Endothelial cell (in vitro differentiated cells): ENCODE measurements around the gene AMBP. TPM values are rescaled to one million over a fixed set of nuclear protein-coding genes. Genes with fewer than 3 reads are reported as not detected.

Source experiments
- DNase-seq: peaks from one replicate; pipeline ENCODE4 v3.0.0; 2021; ENCODE audit warnings: low spot score
- H3K27ac Mint-ChIP-seq: one replicate; pipeline ENCODE4 v1.8.0; 2021; ENCODE audit warnings: mixed read lengths, inconsistent platforms; ENCODE audit not compliant: unreplicated experiment
- H3K27me3 Mint-ChIP-seq: one replicate; pipeline ENCODE4 v1.8.0; 2021; ENCODE audit warnings: mild to moderate bottlenecking, moderate library complexity, mixed read lengths, inconsistent platforms; ENCODE audit not compliant: unreplicated experiment
- H3K36me3 Mint-ChIP-seq: one replicate; pipeline ENCODE4 v1.8.0; 2021; ENCODE audit warnings: mild to moderate bottlenecking, low read depth, mixed read lengths, inconsistent platforms; ENCODE audit not compliant: unreplicated experiment
- H3K4me1 Mint-ChIP-seq: one replicate; pipeline ENCODE4 v1.8.0; 2021; ENCODE audit warnings: mild to moderate bottlenecking, mixed read lengths, inconsistent platforms; ENCODE audit not compliant: unreplicated experiment
- H3K4me3 Mint-ChIP-seq: one replicate; pipeline ENCODE4 v1.8.0; 2021; ENCODE audit warnings: mild to moderate bottlenecking, mixed read lengths, inconsistent platforms; ENCODE audit not compliant: unreplicated experiment
- H3K9me3 Mint-ChIP-seq: one replicate; pipeline ENCODE4 v1.8.0; 2021; ENCODE audit warnings: mixed read lengths, inconsistent platforms; ENCODE audit not compliant: unreplicated experiment
- total RNA-seq: library from RNA; stranded (reverse); fragmentation: NEBNext Ultra II Directional; extraction: Animal tissue kit (Norgen Biotek cat#: 25700); gene quantifications from one replicate; pipeline ENCODE4 v1.2.1, GENCODE V29; 2021; ENCODE audit not compliant: unreplicated experiment
- TF ChIP-seq, protein P1 (sequence below): fragments of 200-600 bp; sonication (generic); IDR thresholded peaks from one replicate; pipeline ENCODE4 v1.5.0; 2021; ENCODE audit warnings: antibody characterized with exemption; ENCODE audit not compliant: unreplicated experiment

Gene AMBP
- total RNA-seq, 1 donor from 2014 or later, result not detected

DNA sequence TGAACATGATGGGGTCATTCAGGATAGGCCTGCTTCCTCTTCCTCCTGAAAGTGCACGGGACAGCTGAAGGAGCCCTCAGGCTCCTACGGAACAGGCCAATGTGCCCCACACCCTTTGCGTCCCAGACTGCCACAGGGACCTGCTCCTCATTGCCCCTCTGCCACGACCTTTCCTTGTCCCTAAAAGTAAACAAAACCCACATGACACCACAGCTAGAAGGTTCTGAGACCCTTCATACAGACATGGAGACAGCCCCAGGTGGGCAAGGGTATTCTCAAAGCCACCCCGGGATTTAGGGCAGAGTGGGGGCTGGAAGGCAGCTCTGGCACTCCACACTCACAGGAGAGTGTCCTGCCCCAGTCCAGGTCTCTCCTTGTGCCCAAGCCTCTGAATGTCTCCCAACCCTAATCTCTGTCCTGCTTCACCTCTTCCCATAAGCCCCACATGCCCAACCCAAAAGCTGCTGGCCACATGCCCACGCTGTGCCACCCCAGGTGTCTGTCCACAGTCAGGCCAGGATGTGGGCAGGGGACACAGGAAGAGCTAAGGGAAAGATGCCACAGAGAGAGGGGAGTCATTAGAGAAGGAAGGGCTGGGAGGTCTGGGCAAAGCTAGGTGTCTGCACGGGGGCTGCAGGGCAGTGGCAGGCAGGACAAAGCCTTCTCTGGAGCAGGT is 800 bp downstream of the AMBP start:
- TF ChIP-seq, protein P1, sequence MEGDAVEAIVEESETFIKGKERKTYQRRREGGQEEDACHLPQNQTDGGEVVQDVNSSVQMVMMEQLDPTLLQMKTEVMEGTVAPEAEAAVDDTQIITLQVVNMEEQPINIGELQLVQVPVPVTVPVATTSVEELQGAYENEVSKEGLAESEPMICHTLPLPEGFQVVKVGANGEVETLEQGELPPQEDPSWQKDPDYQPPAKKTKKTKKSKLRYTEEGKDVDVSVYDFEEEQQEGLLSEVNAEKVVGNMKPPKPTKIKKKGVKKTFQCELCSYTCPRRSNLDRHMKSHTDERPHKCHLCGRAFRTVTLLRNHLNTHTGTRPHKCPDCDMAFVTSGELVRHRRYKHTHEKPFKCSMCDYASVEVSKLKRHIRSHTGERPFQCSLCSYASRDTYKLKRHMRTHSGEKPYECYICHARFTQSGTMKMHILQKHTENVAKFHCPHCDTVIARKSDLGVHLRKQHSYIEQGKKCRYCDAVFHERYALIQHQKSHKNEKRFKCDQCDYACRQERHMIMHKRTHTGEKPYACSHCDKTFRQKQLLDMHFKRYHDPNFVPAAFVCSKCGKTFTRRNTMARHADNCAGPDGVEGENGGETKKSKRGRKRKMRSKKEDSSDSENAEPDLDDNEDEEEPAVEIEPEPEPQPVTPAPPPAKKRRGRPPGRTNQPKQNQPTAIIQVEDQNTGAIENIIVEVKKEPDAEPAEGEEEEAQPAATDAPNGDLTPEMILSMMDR, result no peak
- Mint-ChIP-seq H3K36me3 (no peaks in the 10 kb centered on the region), H3K4me1 (no peaks in the 10 kb centered on the region), H3K4me3 (no peak overlapping the region), H3K27ac (no peak overlapping the region), H3K9me3 (no peaks in the 10 kb centered on the region), H3K27me3 (peaks cover 10% of the 10 kb centered on the region)
- DNase-seq, result no peak

DNA sequence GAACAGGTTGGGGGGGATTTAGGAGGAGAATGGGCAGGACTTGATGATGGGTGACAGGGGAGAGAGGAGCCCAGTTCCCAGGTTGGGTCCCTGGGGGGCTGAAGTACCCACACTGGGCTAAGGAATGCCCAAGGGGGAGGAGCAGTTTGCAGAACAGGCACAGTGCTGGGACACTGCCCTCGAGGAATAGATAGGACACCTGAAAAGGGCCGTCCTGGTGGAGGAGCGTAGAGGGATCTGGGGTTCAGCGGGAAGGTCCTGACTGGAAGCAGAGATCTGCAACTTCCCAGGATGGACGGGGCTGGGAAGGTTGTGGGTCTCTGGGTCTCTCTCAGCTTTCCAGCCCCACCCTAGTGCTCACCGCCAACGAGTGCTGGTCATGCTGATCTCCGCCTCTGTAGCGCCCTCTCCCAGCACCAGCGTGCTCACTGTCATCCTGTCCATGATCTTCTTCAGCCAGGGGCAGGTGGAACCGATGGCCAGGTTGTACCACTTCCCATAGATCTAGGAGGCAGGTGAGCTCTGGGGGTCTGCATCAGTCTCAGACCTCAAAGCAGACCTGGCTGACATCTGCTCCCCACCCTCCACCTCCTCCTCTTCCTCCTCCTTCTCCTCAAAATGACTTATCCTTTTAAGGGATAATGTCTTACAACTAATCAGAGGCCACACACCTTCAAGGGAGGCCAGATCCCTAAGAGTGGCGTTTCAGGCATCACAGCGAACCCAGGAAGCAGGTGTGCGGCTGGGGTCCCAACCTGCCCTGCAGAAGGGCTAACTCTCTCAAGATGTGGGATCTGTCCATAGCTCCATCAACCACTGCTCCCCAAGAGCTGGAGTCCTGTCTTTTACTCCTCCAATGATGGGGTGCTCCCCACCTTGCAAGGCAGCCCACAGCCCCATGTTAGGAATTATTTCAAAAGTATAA is 1.6 kb downstream of the AMBP start:
- Mint-ChIP-seq H3K4me1 (no peaks in the 10 kb centered on the region), H3K4me3 (no peak overlapping the region), H3K36me3 (no peaks in the 10 kb centered on the region), H3K27ac (no peak overlapping the region), H3K9me3 (no peaks in the 10 kb centered on the region), H3K27me3 (peaks cover 9% of the 10 kb centered on the region)
- DNase-seq, result no peak
- TF ChIP-seq, protein P1, result no peak

DNA sequence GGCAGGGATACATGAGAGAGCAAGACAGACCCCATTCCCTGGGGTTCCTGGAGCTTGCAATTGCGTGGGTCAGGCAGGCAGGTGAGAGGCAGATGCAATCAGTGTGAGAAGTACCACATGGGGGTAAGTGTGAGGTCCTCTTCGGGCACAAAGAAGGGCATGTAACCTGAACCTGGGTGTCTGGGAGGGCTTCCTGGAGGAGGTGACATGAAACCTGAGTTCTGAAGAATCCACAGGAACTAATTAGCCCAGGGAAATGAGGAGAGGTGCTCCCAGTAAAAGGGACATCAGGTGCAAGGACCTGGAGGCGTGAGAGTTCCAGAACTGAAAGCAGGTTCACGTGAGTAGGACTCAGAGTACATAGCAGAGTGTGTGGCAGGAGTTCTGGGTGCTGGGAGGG is 2.5 kb downstream of the AMBP start:
- Mint-ChIP-seq H3K4me3 (no peak overlapping the region), H3K27ac (no peak overlapping the region), H3K9me3 (no peaks in the 10 kb centered on the region), H3K4me1 (no peaks in the 10 kb centered on the region), H3K36me3 (no peaks in the 10 kb centered on the region), H3K27me3 (peaks cover 7% of the 10 kb centered on the region)
- DNase-seq, result no peak
- TF ChIP-seq, protein P1, result no peak

DNA sequence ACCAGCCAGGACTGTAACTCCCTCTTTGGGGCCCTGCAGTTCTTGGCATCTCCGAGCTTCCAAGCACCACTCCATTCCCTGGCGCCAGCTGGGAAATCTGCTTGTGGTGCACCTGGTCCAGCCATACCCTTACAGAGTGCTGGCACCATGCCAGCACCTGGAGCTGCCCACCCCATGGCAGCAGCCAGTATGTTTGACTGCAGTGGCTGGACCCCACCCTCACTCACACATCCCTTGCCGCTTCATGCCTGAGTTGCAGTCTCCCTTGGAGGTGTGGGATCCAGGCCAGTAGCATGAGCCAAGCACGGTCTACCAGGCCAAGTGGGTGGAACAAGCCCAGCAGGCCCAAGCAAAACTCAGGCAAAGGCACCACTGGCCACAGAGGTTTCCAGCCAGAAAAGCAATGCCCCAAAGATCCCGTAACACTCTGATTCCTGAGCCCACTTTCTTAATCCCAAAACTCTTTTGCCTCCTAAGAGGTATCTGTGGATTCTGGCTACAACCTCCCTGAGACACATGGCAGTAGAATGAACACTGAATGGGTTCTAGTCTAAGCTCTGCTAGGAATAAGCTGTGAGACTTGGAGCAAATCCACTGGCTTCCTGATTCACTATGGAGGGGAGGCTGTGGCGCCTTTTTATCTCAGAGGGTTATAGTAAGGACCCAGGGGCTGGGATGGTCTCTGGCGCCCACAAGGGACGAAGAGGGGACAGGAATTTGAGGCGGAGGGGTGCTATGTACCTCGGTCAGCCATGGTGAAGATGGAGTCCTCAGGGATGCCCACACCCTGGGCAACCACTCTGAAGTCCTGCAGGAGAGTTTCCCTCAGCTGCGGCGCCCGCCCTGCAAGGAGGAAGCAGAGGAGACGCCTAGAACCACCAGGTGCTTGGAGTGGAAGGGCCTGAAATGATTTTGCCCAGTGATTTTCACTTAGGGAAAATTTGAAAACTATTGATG is 5.6 kb downstream of the AMBP start:
- no peaks in the 10 kb centered on the region for H3K36me3 Mint-ChIP-seq
- H3K27me3 Mint-ChIP-seq, result peaks cover 4% of the 10 kb centered on the region
- TF ChIP-seq, protein P1, result no peak
- H3K27ac Mint-ChIP-seq, result no peak overlapping the region
- H3K4me3 Mint-ChIP-seq, result no peak overlapping the region
- no peak for DNase-seq
- no peaks in the 10 kb centered on the region for H3K9me3 Mint-ChIP-seq
- H3K4me1 Mint-ChIP-seq, result no peaks in the 10 kb centered on the region
